ENCODE results near the gene MKRN2. TPM values are rescaled to one million over a fixed set of nuclear protein-coding genes. Genes with fewer than 3 reads are reported as not detected.
"Not testable (repeated sequence)": the region's sequence is repeated elsewhere in the genome, so short reads cannot be mapped to it uniquely, and the experiment has no call there.

The MKRN2 gene
- total RNA-seq, 4 donors from 2014 or later = 23.4 to 26.6 (median 24.6) TPM

- Histone ChIP-seq H3K9me3 (no peaks in the 10 kb centered on the region), H3K27me3 (no peaks in the 10 kb centered on the region), H3K36me3 (peaks cover 36% of the 10 kb centered on the region), H3K4me1 (no peaks in the 10 kb centered on the region), H3K4me3 (no peak overlapping the region), H3K27ac (no peak overlapping the region)
- 92% methylated on average over 1 of the region's 1 CpG for WGBS
- DNase-seq (ENCODE audit: low spot score in 2 of 2) = no peak
- TF ChIP-seq CTCF (IDR thresholded peaks at IDR 0.05) (no peak), POLR2AphosphoS5 (IDR thresholded peaks at IDR 0.05) (no peak), POLR2A (IDR thresholded peaks at IDR 0.05) (no peak), EP300 (IDR thresholded peaks at IDR 0.05) (no peak)
Measured at GRCh38 chr3:12522721-12523120, 34.2 kb upstream of the MKRN2 start.

GRCh38 chr3:12527757-12528143 is 29.1 kb upstream of the MKRN2 start:
- Histone ChIP-seq H3K9me3 (no peaks in the 10 kb centered on the region), H3K4me3 (no peak overlapping the region), H3K27ac (no peak overlapping the region), H3K4me1 (no peaks in the 10 kb centered on the region), H3K27me3 (no peaks in the 10 kb centered on the region), H3K36me3 (peaks cover 37% of the 10 kb centered on the region)
- no peak for DNase-seq (ENCODE audit: low spot score in 2 of 2)
- 80% methylated on average over 1 of the region's 3 CpGs for WGBS
- TF ChIP-seq POLR2A (IDR thresholded peaks at IDR 0.05) = no peak
- TF ChIP-seq POLR2AphosphoS5 (IDR thresholded peaks at IDR 0.05) = no peak
- TF ChIP-seq CTCF (IDR thresholded peaks at IDR 0.05) = no peak
- no peak for TF ChIP-seq EP300 (IDR thresholded peaks at IDR 0.05)

- TF ChIP-seq POLR2AphosphoS5 (IDR thresholded peaks at IDR 0.05) (no peak), POLR2A (IDR thresholded peaks at IDR 0.05) (no peak), EP300 (IDR thresholded peaks at IDR 0.05) (no peak), CTCF (IDR thresholded peaks at IDR 0.05) (no peak)
- 94% methylated on average over 5 of the region's 5 CpGs for WGBS
Measured at GRCh38 chr3:12532182-12532581, 24.7 kb upstream of the MKRN2 start.

GRCh38 chr3:12536423-12536822 is 20.5 kb upstream of the MKRN2 start:
- TF ChIP-seq POLR2A (IDR thresholded peaks at IDR 0.05) (no peak), EP300 (IDR thresholded peaks at IDR 0.05) (no peak), CTCF (IDR thresholded peaks at IDR 0.05) (no peak), POLR2AphosphoS5 (IDR thresholded peaks at IDR 0.05) (no peak)
- no peak overlapping the region for H3K27ac ChIP-seq
- WGBS = 88% methylated on average over 6 of the region's 6 CpGs

More at GRCh38 chr3:12532182-12532581, 24.7 kb upstream of the MKRN2 start:
- Histone ChIP-seq H3K4me1 (no peaks in the 10 kb centered on the region), H3K27me3 (no peaks in the 10 kb centered on the region), H3K9me3 (no peaks in the 10 kb centered on the region), H3K36me3 (peaks cover 11% of the 10 kb centered on the region), H3K4me3 (no peak overlapping the region), H3K27ac (no peak overlapping the region)
- no peak for DNase-seq (ENCODE audit: low spot score in 2 of 2)

GRCh38 chr3:12541625-12542024 is 15.3 kb upstream of the MKRN2 start:
- Histone ChIP-seq H3K27me3 (no peaks in the 10 kb centered on the region), H3K9me3 (no peaks in the 10 kb centered on the region), H3K36me3 (peaks cover 13% of the 10 kb centered on the region), H3K4me1 (no peaks in the 10 kb centered on the region), H3K4me3 (no peak overlapping the region), H3K27ac (no peak overlapping the region)
- DNase-seq (ENCODE audit: low spot score in 2 of 2) = no peak
- 68% methylated on average over 7 of the region's 8 CpGs for WGBS
- no peak for TF ChIP-seq EP300 (IDR thresholded peaks at IDR 0.05)
- no peak for TF ChIP-seq POLR2A (IDR thresholded peaks at IDR 0.05)
- no peak for TF ChIP-seq POLR2AphosphoS5 (IDR thresholded peaks at IDR 0.05)
- no peak for TF ChIP-seq CTCF (IDR thresholded peaks at IDR 0.05)

More at GRCh38 chr3:12536423-12536822, 20.5 kb upstream of the MKRN2 start:
- H3K4me3 ChIP-seq = no peak overlapping the region
- no peaks in the 10 kb centered on the region for H3K4me1 ChIP-seq
- no peaks in the 10 kb centered on the region for H3K9me3 ChIP-seq
- H3K27me3 ChIP-seq = no peaks in the 10 kb centered on the region
- DNase-seq (ENCODE audit: low spot score in 2 of 2) = no peak
- H3K36me3 ChIP-seq = peaks cover 13% of the 10 kb centered on the region

- not testable (repeated sequence) for H3K4me3 ChIP-seq; H3K27me3 ChIP-seq; H3K4me1 ChIP-seq; DNase-seq (ENCODE audit: low spot score in 2 of 2); H3K9me3 ChIP-seq; H3K27ac ChIP-seq
- H3K36me3 ChIP-seq = peaks cover 13% of the 10 kb centered on the region
- WGBS = 83% methylated on average over 12 of the region's 12 CpGs
Measured at GRCh38 chr3:12543497-12543896, 13.4 kb upstream of the MKRN2 start.
